HepG2 (cell line): ENCODE data around the gene C1orf35. TPM values are rescaled to one million over a fixed set of nuclear protein-coding genes. Genes with fewer than 3 reads are reported as not detected.

Source experiments
- ARID4A ChIP-seq: sonication (generic); formaldehyde crosslinking; IDR thresholded peaks from 2 replicates; pipeline ENCODE4 v1.5.0; 2020; ENCODE audit warnings: mild to moderate bottlenecking, missing genetic modification reagents, borderline replicate concordance
- ETS1 ChIP-seq: sonication (generic); formaldehyde crosslinking; IDR thresholded peaks from 2 replicates; pipeline ENCODE4 v1.4.0; 2020; ENCODE audit warnings: missing genetic modification reagents
- FOXK1 ChIP-seq: sonication (generic); formaldehyde crosslinking; IDR thresholded peaks from 2 replicates; pipeline ENCODE4 v1.4.0; 2020; ENCODE audit warnings: low read depth, missing genetic modification reagents, borderline replicate concordance
- HNRNPH1 ChIP-seq: fragments of 200-400 bp; formaldehyde crosslinking; optimal IDR thresholded peaks from 2 replicates; pipeline ENCODE3; 2017; ENCODE audit warnings: mild to moderate bottlenecking, low read depth, low read length
- NBN ChIP-seq: fragments of 450-650 bp; conservative IDR thresholded peaks from 2 replicates; pipeline ENCODE4 v1.6.1; 2017
- NFKBIZ ChIP-seq: IDR thresholded peaks from 2 replicates; pipeline ENCODE4 v1.6.1; 2018; ENCODE audit warnings: missing genetic modification reagents, missing compliant biosample characterization
- PBX3 ChIP-seq: sonication (generic); formaldehyde crosslinking; IDR thresholded peaks from 2 replicates; pipeline ENCODE4 v1.8.1; 2023; ENCODE audit warnings: missing genetic modification reagents, inconsistent platforms, borderline replicate concordance
- SIN3B ChIP-seq: fragments of 150-350 bp; IDR thresholded peaks from 2 replicates; pipeline ENCODE4 v1.6.1; 2014; ENCODE audit warnings: low read length
- TSC22D2 ChIP-seq: sonication (generic); formaldehyde crosslinking; IDR thresholded peaks from 2 replicates; pipeline ENCODE4 v1.5.1; 2020; ENCODE audit warnings: missing genetic modification reagents, mild to moderate bottlenecking, borderline replicate concordance
- ZBTB42 ChIP-seq: sonication (generic); formaldehyde crosslinking; IDR thresholded peaks from 2 replicates; pipeline ENCODE4 v1.5.0; 2020; ENCODE audit warnings: mild to moderate bottlenecking, missing genetic modification reagents
- ZNF205 ChIP-seq: IDR thresholded peaks from 2 replicates; pipeline ENCODE4 v1.6.1; 2018; ENCODE audit warnings: missing biosample characterization, missing genetic modification reagents
- ZNF468 ChIP-seq: sonication (generic); formaldehyde crosslinking; IDR thresholded peaks from 2 replicates; pipeline ENCODE4 v1.8.0; 2022; ENCODE audit warnings: mild to moderate bottlenecking, moderate library complexity, missing genetic modification reagents
- ZNF570 ChIP-seq: sonication (generic); formaldehyde crosslinking; IDR thresholded peaks from 2 replicates; pipeline ENCODE4 v1.4.0; 2020; ENCODE audit warnings: mild to moderate bottlenecking, missing genetic modification reagents, borderline replicate concordance
- ZNF609 ChIP-seq: sonication (generic); formaldehyde crosslinking; IDR thresholded peaks from 2 replicates; pipeline ENCODE4 v1.4.0; 2020; ENCODE audit warnings: mild to moderate bottlenecking, missing genetic modification reagents, borderline replicate concordance
- ZNF777 ChIP-seq: sonication (generic); formaldehyde crosslinking; IDR thresholded peaks from 2 replicates; pipeline ENCODE4 v1.4.0; 2020; ENCODE audit warnings: missing genetic modification reagents
- polyA plus RNA-seq, 8 experiments: library from polyadenylated mRNA; depleted of rRNA in 3 of 8; stranded (reverse) in 7 of 8; unstranded in 1 of 8; fragments of >200 nt; fragmentation: Illumina TruSeq in 4 of 8; extraction: Trizol in 4 of 8; gene quantifications; 2 replicates each; pipeline versions ENCODE4 v1.2.1 to v1.2.3, GENCODE V29; 2011 to 2016; ENCODE audit warnings: low read depth in 4 of 8, missing spikeins in 1 of 8, mixed read lengths in 1 of 8; ENCODE audit not compliant: insufficient read depth in 1 of 8
- total RNA-seq, 5 experiments: library from RNA; depleted of rRNA; stranded (reverse); fragments of >200 nt; fragmentation: Illumina TruSeq; extraction: Trizol; gene quantifications; 2 replicates each; pipeline ENCODE4 v1.2.3, GENCODE V29; 2016; ENCODE audit warnings: low read depth in 1 of 5

The C1orf35 gene
- total and polyA plus RNA-seq, 2 of the 13 experiments (the other 11 are each of a cell fraction or from before 2014, with no cell fraction given), result 8.1 to 19.3 TPM

- no peak for TF ChIP-seq ZBTB42
- no peak for TF ChIP-seq ZNF570 (CRISPR knock-in tag)
- no peak for TF ChIP-seq PBX3 (CRISPR knock-in tag)
- TF ChIP-seq ZNF609 (CRISPR knock-in tag), result peak; percentile 23; the same call in 1 of the 2 replicates
- 0 out of 2 replicates have a peak, but pooled peaks have one; percentile 21 for TF ChIP-seq ZNF468 (CRISPR knock-in tag)
- TF ChIP-seq FOXK1, result peak; percentile 78; the same call in 1 of the 2 replicates
- TF ChIP-seq ZNF205 (CRISPR knock-in tag), result no peak; the same call in 1 of the 2 replicates
- no peak for TF ChIP-seq NBN
- no peak for TF ChIP-seq HNRNPH1
- peak; percentile 98 for TF ChIP-seq ARID4A
- no peak for TF ChIP-seq TSC22D2 (CRISPR knock-in tag)
- TF ChIP-seq ZNF777 (CRISPR knock-in tag), result peak; percentile 86
- no peak for TF ChIP-seq SIN3B
- TF ChIP-seq NFKBIZ, result 0 out of 2 replicates have a peak, but pooled peaks have one; percentile 37
- 0 out of 2 replicates have a peak, but pooled peaks have one; percentile 66 for TF ChIP-seq ETS1 (CRISPR knock-in tag)
Measured at GRCh38 chr1:228139931-228140723, 37.0 kb upstream of the C1orf35 start, which contains the start of gene GUK1 (continued).
